DMS79 (cell line): ENCODE results near the gene RGS12.

Experiments used
- DNase-seq: peaks from one replicate; lab custom pipeline; 2025; lab: John Stamatoyannopoulos, UW

RGS12 gene

GRCh38 chr4:3312362-3312761 lies 19.5 kb downstream of the RGS12 start:
- DNase-seq: no peak

GRCh38 chr4:3313139-3313538 lies 20.3 kb downstream of the RGS12 start:
- DNase-seq: no peak

GRCh38 chr4:3313556-3314228 lies 20.9 kb downstream of the RGS12 start:
- no peak for DNase-seq

- DNase-seq: no peak
These were observed 22.0 kb downstream of the RGS12 start for GRCh38 chr4:3314706-3315260.

GRCh38 chr4:3315566-3315965 lies 22.7 kb downstream of the RGS12 start:
- DNase-seq: no peak

- DNase-seq: no peak
These were observed 23.3 kb downstream of the RGS12 start for GRCh38 chr4:3316146-3316545.

- no peak for DNase-seq
These were observed 24.3 kb downstream of the RGS12 start for GRCh38 chr4:3317011-3317655.

- DNase-seq: no peak
These were observed 24.9 kb downstream of the RGS12 start for GRCh38 chr4:3317656-3318211.

GRCh38 chr4:3318561-3319021 lies 25.8 kb downstream of the RGS12 start:
- DNase-seq: no peak

- DNase-seq: peak; percentile 53
These were observed 27.7 kb downstream of the RGS12 start for GRCh38 chr4:3320361-3321023.

- DNase-seq: no peak
These were observed 28.6 kb downstream of the RGS12 start for GRCh38 chr4:3321295-3321889.

- DNase-seq: peak; percentile 73
These were observed 29.3 kb downstream of the RGS12 start for GRCh38 chr4:3322059-3322550.

- no peak for DNase-seq
These were observed 30.3 kb downstream of the RGS12 start for GRCh38 chr4:3323071-3323481.

- DNase-seq: no peak
These were observed 31.4 kb downstream of the RGS12 start for GRCh38 chr4:3324093-3324815.

GRCh38 chr4:3328814-3329663 lies 36.2 kb downstream of the RGS12 start:
- DNase-seq: no peak

- no peak for DNase-seq
These were observed 37.1 kb downstream of the RGS12 start for GRCh38 chr4:3329887-3330286.

GRCh38 chr4:3330707-3331106 lies 37.9 kb downstream of the RGS12 start:
- DNase-seq: no peak

- DNase-seq: no peak
These were observed 38.9 kb downstream of the RGS12 start for GRCh38 chr4:3331511-3332394.

GRCh38 chr4:3332498-3332897 lies 39.7 kb downstream of the RGS12 start:
- no peak for DNase-seq
